GM21825 (cell line): ENCODE measurements around the gene CDHR1.
"Not testable (repeated sequence)": the region's sequence is repeated elsewhere in the genome, so short reads cannot be mapped to it uniquely, and the experiment has no call there.

Experiments used
- ATAC-seq: cut with Tn5 transposase; IDR thresholded peaks from one replicate; pipeline ENCODE4 v1.9.1; 2021; ENCODE audit warnings: mild to moderate bottlenecking, moderate library complexity; ENCODE audit not compliant: unreplicated experiment

Gene CDHR1

GRCh38 chr10:84194424-84195043, at the start of gene CDHR1:
Gene CDHR1 (plus strand): TSS chr10:84194537. CDS start chr10:84194761, 224 bp downstream.
- peak; percentile 80 for ATAC-seq

GRCh38 chr10:84147347-84147746, 47.0 kb upstream of the CDHR1 start:
- ATAC-seq, result no peak

- ATAC-seq, result not testable (repeated sequence)
These were observed 46.2 kb upstream of the CDHR1 start for GRCh38 chr10:84148006-84148597.

- no peak for ATAC-seq
These were observed 44.5 kb upstream of the CDHR1 start for GRCh38 chr10:84149854-84150253.

GRCh38 chr10:84152769-84153168, 41.6 kb upstream of the CDHR1 start:
- ATAC-seq, result no peak

- ATAC-seq, result no peak
These were observed 38.8 kb upstream of the CDHR1 start for GRCh38 chr10:84155521-84155920.

- no peak for ATAC-seq
These were observed 38.3 kb upstream of the CDHR1 start for GRCh38 chr10:84156009-84156408.

- ATAC-seq, result no peak
These were observed 37.6 kb upstream of the CDHR1 start for GRCh38 chr10:84156768-84157167.

- ATAC-seq, result no peak
These were observed 36.3 kb upstream of the CDHR1 start for GRCh38 chr10:84158061-84158460.

GRCh38 chr10:84158550-84158949, 35.8 kb upstream of the CDHR1 start:
- ATAC-seq, result no peak

GRCh38 chr10:84159076-84159685, 35.2 kb upstream of the CDHR1 start:
- no peak for ATAC-seq

- ATAC-seq, result no peak
These were observed 33.5 kb upstream of the CDHR1 start for GRCh38 chr10:84160663-84161362.

- ATAC-seq, result no peak
These were observed 30.3 kb upstream of the CDHR1 start for GRCh38 chr10:84163996-84164395.

GRCh38 chr10:84164442-84164841, 29.9 kb upstream of the CDHR1 start:
- ATAC-seq, result no peak

GRCh38 chr10:84166620-84167288, 27.6 kb upstream of the CDHR1 start:
- peak; percentile 54 for ATAC-seq

- ATAC-seq, result peak; percentile 6
These were observed 27.1 kb upstream of the CDHR1 start for GRCh38 chr10:84167289-84167653.

- ATAC-seq, result not testable (repeated sequence)
These were observed 26.0 kb upstream of the CDHR1 start for GRCh38 chr10:84168382-84168781.

- not testable (repeated sequence) for ATAC-seq
These were observed 23.1 kb upstream of the CDHR1 start for GRCh38 chr10:84171237-84171636.

- ATAC-seq, result peak; percentile 33
These were observed 22.5 kb upstream of the CDHR1 start for GRCh38 chr10:84171700-84172466.
